ENCODE data around the gene ABCA2.

ABCA2 gene

GRCh38 chr9:136991993-136992818 is 35.8 kb downstream of the ABCA2 start, which contains the start of gene PAXX:
TSS of gene PAXX (plus strand) at chr9:136992422. CDS start at chr9:136992444, 22 bp downstream.
- peak within 1 kb of the TSS; percentile 87 for H3K4me3 ChIP-seq (ENCODE audit: low read length)
- peak; percentile 79 for DNase-seq (ENCODE audit: low read depth, low spot score)

- no peak for DNase-seq (ENCODE audit: low read depth, low spot score)
- no peak overlapping the region for H3K4me3 ChIP-seq (ENCODE audit: low read length)
Observed at GRCh38 chr9:136990242-136990911, 37.7 kb downstream of the ABCA2 start.

GRCh38 chr9:136988872-136989271 is 39.2 kb downstream of the ABCA2 start:
- DNase-seq (ENCODE audit: low read depth, low spot score) = no peak
- H3K4me3 ChIP-seq (ENCODE audit: low read length) = no peak overlapping the region

- no peak for DNase-seq (ENCODE audit: low read depth, low spot score)
- no peak overlapping the region for H3K4me3 ChIP-seq (ENCODE audit: low read length)
Observed at GRCh38 chr9:136985853-136986252, 42.2 kb downstream of the ABCA2 start.

- no peak for DNase-seq (ENCODE audit: low read depth, low spot score)
- H3K4me3 ChIP-seq (ENCODE audit: low read length) = no peak overlapping the region
Observed at GRCh38 chr9:136985027-136985602, 42.9 kb downstream of the ABCA2 start.

GRCh38 chr9:136984464-136985026 is 43.5 kb downstream of the ABCA2 start:
- no peak overlapping the region for H3K4me3 ChIP-seq (ENCODE audit: low read length)
- no peak for DNase-seq (ENCODE audit: low read depth, low spot score)

- H3K4me3 ChIP-seq (ENCODE audit: low read length) = no peak overlapping the region
- no peak for DNase-seq (ENCODE audit: low read depth, low spot score)
Observed at GRCh38 chr9:136983656-136984314, 44.3 kb downstream of the ABCA2 start.

GRCh38 chr9:136983167-136983566 is 44.9 kb downstream of the ABCA2 start:
- no peak overlapping the region for H3K4me3 ChIP-seq (ENCODE audit: low read length)
- no peak for DNase-seq (ENCODE audit: low read depth, low spot score)

- no peak within 1 kb of the TSS for H3K4me3 ChIP-seq (ENCODE audit: low read length)
Observed at GRCh38 chr9:136982232-136983051, 45.6 kb downstream of the ABCA2 start, which contains the start of gene LCNL1. TSS of gene LCNL1 (plus strand) at chr9:136982993. CDS start at chr9:136983587, 594 bp downstream.

GRCh38 chr9:136981588-136982231 is 46.3 kb downstream of the ABCA2 start:
- no peak overlapping the region for H3K4me3 ChIP-seq (ENCODE audit: low read length)
- no peak for DNase-seq (ENCODE audit: low read depth, low spot score)

More at GRCh38 chr9:136982232-136983051, 45.6 kb downstream of the ABCA2 start, which contains the start of gene LCNL1:
- no peak for DNase-seq (ENCODE audit: low read depth, low spot score)

GRCh38 chr9:136980669-136981478 is 47.2 kb downstream of the ABCA2 start:
- no peak overlapping the region for H3K4me3 ChIP-seq (ENCODE audit: low read length)
- no peak for DNase-seq (ENCODE audit: low read depth, low spot score)

GRCh38 chr9:136979769-136980587 is 48.1 kb downstream of the ABCA2 start:
- H3K4me3 ChIP-seq (ENCODE audit: low read length) = no peak overlapping the region

GRCh38 chr9:136978865-136979544 is 49.0 kb downstream of the ABCA2 start:
- no peak for DNase-seq (ENCODE audit: low read depth, low spot score)

More at GRCh38 chr9:136979769-136980587, 48.1 kb downstream of the ABCA2 start:
- no peak for DNase-seq (ENCODE audit: low read depth, low spot score)

GRCh38 chr9:136978073-136978864 is 49.8 kb downstream of the ABCA2 start:
- no peak overlapping the region for H3K4me3 ChIP-seq (ENCODE audit: low read length)
- no peak for DNase-seq (ENCODE audit: low read depth, low spot score)

More at GRCh38 chr9:136978865-136979544, 49.0 kb downstream of the ABCA2 start:
- H3K4me3 ChIP-seq (ENCODE audit: low read length) = no peak overlapping the region

- H3K4me3 ChIP-seq (ENCODE audit: low read length) = no peak overlapping the region
- no peak for DNase-seq (ENCODE audit: low read depth, low spot score)
Observed at GRCh38 chr9:136977649-136978072, 50.4 kb downstream of the ABCA2 start.
